ENCODE results near the gene KRTAP4-9.
"Not testable (repeated sequence)": the region's sequence is repeated elsewhere in the genome, so short reads cannot be mapped to it uniquely, and the experiment has no call there.

The KRTAP4-9 gene

DNA sequence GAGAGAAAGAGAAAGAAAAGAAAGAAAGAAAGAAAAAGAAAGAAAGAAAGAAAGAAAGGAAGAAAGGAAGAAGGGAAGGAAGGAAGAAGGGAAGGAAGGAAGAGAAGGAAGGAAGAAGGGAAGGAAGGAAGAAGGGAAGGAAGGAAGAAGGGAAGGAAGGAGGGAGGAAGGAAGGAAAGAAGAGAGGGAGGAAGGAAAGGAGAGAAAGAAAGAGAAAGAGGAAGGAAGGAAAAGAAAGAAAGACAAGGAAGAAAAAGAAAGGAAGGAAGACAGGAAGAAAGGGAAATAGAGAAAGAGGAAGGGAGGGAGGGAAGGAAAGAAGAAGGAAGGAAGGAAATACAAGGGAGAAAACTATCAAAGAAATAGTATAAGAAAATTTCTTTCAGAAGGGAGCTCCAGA, 28.4 kb upstream of the KRTAP4-9 start:
- Mint-ChIP-seq H3K4me1 (ENCODE audit: low read depth) (no peaks in the 10 kb centered on the region), H3K4me3 (no peak overlapping the region), H3K36me3 (no peaks in the 10 kb centered on the region), H3K9me3 (ENCODE audit: low read depth) (no peaks in the 10 kb centered on the region), H3K27ac (no peak overlapping the region), H3K27me3 (peaks cover 17% of the 10 kb centered on the region)

GRCh38 chr17:41082626-41083025, 22.6 kb upstream of the KRTAP4-9 start:
- peaks cover 8% of the 10 kb centered on the region for H3K27me3 Mint-ChIP-seq
- H3K27ac Mint-ChIP-seq, result no peak overlapping the region
- no peaks in the 10 kb centered on the region for H3K36me3 Mint-ChIP-seq
- no peak overlapping the region for H3K4me3 Mint-ChIP-seq
- peaks cover 5% of the 10 kb centered on the region for H3K9me3 Mint-ChIP-seq (ENCODE audit: low read depth)
- H3K4me1 Mint-ChIP-seq (ENCODE audit: low read depth), result no peaks in the 10 kb centered on the region

- H3K36me3 Mint-ChIP-seq; H3K4me1 Mint-ChIP-seq (ENCODE audit: low read depth); H3K27ac Mint-ChIP-seq; H3K9me3 Mint-ChIP-seq (ENCODE audit: low read depth); H3K27me3 Mint-ChIP-seq; H3K4me3 Mint-ChIP-seq: not testable (repeated sequence)
Measured at GRCh38 chr17:41083427-41083826, 21.8 kb upstream of the KRTAP4-9 start.

DNA sequence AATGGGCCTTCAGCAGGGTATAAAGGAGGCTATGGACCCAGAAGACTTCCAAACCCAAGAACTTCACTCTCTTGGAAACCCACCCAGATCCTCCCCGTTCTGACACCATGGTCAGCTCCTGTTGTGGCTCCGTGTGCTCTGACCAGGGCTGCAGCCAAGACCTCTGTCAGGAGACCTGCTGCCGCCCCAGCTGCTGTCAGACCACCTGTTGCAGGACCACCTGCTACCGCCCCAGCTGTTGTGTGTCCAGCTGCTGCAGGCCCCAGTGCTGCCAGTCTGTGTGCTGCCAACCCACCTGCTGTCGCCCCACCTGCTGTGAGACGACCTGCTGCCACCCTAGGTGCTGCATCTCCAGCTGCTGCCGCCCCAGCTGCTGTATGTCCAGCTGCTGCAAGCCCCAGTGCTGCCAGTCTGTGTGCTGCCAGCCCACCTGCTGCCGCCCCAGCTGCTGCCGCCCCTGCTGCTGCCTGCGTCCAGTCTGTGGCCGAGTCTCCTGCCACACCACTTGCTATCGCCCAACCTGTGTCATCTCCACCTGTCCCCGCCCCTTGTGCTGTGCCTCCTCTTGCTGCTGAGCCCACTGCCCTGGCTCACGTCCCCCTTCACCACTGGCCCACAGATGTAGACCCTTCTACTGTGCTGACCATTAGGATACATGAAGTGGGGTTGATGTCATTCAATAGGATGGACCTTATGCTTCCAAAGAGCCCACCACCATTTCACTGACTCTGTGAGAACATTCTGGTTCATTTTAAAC, 20.9 kb upstream of the KRTAP4-9 start, which contains the start of gene KRTAP4-7:
TSS of gene KRTAP4-7 (plus strand) at position 51 of the 757 bp plus-strand sequence. CDS start at position 108, 57 bp downstream.
- not testable (repeated sequence) for H3K27ac Mint-ChIP-seq, H3K4me3 Mint-ChIP-seq

DNA sequence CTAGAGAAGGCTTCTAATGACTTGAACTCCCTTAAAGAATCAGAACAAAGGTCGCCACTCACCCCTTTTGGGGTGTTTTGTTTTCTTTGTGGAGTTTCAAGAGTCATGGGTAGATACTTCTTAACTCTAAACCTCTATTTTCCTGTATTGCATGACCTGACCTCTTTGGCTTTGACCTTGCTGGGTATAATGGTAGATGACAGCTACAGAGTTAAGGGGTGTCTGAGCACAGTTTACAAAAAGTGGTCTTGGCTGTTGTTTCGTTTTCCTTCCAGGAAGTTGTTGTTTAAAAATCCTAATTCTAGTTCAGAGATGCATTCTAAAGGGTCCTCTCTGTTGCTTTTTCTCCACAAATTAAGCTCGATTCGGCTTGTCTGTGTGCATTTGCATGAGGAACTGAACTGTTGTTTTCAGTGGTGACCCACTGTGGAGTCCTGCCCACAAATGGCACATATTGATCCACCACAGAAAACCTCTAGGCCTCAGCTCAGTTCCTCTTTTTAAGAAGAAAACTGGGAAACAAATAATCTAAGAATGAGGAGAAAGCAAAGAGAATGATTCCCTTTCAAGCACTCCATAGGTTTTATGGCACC, 16.3 kb upstream of the KRTAP4-9 start:
- not testable (repeated sequence) for H3K27ac Mint-ChIP-seq; H3K4me3 Mint-ChIP-seq; H3K36me3 Mint-ChIP-seq; H3K4me1 Mint-ChIP-seq (ENCODE audit: low read depth); H3K27me3 Mint-ChIP-seq; H3K9me3 Mint-ChIP-seq (ENCODE audit: low read depth)

More for the DNA sequence above, 20.9 kb upstream of the KRTAP4-9 start, which contains the start of gene KRTAP4-7:
- H3K36me3 Mint-ChIP-seq; H3K4me1 Mint-ChIP-seq (ENCODE audit: low read depth); H3K27me3 Mint-ChIP-seq; H3K9me3 Mint-ChIP-seq (ENCODE audit: low read depth): not testable (repeated sequence)

GRCh38 chr17:41096055-41096454, 9.1 kb upstream of the KRTAP4-9 start:
- H3K27me3 Mint-ChIP-seq, result peaks cover 7% of the 10 kb centered on the region
- H3K4me1 Mint-ChIP-seq (ENCODE audit: low read depth), result peaks cover 9% of the 10 kb centered on the region
- H3K9me3 Mint-ChIP-seq (ENCODE audit: low read depth), result no peaks in the 10 kb centered on the region
- H3K4me3 Mint-ChIP-seq, result no peak overlapping the region
- peaks cover 2% of the 10 kb centered on the region for H3K36me3 Mint-ChIP-seq
- H3K27ac Mint-ChIP-seq, result no peak overlapping the region

DNA sequence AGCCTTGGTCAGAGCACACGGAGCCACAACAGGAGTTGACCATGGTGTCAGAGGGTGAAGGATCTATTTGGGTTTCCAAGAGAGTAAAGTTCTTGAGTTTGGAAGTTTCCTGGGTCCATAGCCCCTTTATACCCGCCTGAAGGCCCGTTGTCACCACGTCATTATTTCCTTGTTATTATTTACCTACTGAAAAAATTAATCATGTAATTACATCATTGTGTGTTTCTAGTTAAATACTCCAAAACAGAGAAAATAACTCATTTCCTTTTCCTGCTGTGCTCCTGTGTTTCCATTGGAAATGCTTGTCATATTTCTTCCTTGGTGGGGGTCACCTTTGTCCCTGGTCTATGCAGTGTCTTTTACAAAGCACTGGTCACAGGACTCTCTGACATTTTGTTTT, 7.1 kb upstream of the KRTAP4-9 start, which contains the start of gene KRTAP4-8:
TSS of gene KRTAP4-8 (minus strand) at position 101 of the 400 bp plus-strand sequence. CDS start at position 43, 58 bp downstream.
- Mint-ChIP-seq H3K4me3 (no peak within 1 kb of the TSS), H3K27ac (peak within 1 kb of the TSS; percentile 52), H3K27me3 (peaks cover 7% of the 10 kb centered on the region)

DNA sequence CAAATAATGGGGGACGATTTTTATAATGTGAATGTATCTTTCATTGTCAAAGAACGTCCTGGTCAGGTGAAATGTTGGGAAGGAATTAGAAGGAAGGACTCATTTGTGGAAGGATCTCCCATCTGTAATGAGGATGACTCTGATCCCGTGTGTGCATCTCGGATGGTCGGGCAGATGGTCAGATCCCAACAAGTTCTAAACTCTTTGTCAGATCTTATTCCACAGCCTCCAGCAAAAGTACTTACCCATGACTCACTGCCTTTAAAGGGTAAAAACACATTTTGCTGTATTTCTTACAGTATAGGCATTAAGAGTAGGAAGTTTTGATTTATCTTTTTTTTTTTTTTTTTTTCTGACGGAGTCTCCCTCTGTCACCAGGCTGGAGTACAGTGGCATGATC, 6.7 kb upstream of the KRTAP4-9 start:
- Mint-ChIP-seq H3K27ac (no peak overlapping the region), H3K4me3 (no peak overlapping the region), H3K36me3 (no peaks in the 10 kb centered on the region), H3K27me3 (peaks cover 7% of the 10 kb centered on the region), H3K9me3 (ENCODE audit: low read depth) (no peaks in the 10 kb centered on the region), H3K4me1 (ENCODE audit: low read depth) (peaks cover 9% of the 10 kb centered on the region)

More for the DNA sequence above, 7.1 kb upstream of the KRTAP4-9 start, which contains the start of gene KRTAP4-8:
- H3K36me3 Mint-ChIP-seq, result peaks cover 1% of the 10 kb centered on the region
- H3K4me1 Mint-ChIP-seq (ENCODE audit: low read depth), result peaks cover 9% of the 10 kb centered on the region
- no peaks in the 10 kb centered on the region for H3K9me3 Mint-ChIP-seq (ENCODE audit: low read depth)

- not testable (repeated sequence) for H3K4me1 Mint-ChIP-seq (ENCODE audit: low read depth); H3K9me3 Mint-ChIP-seq (ENCODE audit: low read depth); H3K4me3 Mint-ChIP-seq; H3K27ac Mint-ChIP-seq; H3K36me3 Mint-ChIP-seq; H3K27me3 Mint-ChIP-seq
Measured at GRCh38 chr17:41099682-41100480, 5.3 kb upstream of the KRTAP4-9 start.

DNA sequence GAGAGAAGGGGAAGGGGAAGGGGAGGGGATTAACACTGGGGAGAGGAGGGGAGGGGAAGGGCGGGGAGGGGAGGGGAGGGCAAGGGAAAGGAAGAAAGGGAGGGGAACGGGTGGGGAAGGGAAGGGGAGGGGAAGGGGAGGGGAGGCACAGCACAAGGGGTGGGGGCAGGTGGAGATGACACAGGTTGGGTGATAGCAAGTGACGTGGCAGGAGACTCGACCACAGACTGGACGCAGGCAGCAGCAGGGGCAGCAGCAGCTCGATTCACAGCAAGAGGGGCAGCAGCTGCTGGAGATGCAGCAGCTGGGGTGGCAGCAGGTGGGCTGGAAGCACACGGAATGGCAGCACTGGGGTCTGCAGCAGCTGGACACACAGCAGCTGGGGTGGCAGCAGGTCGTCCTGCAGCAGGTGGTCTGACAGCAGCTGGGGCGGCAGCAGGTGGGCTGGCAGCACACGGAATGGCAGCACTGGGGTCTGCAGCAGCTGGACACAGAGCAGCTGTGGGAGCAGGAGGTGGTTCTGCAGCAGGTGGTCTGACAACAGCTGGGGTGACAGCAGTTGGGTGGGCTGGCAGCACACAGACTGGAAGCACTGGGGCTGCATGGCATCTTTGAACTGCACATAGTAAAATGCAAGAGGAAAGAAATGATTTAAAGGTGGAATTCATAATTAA, 3.5 kb upstream of the KRTAP4-9 start, which contains the start of gene KRTAP4-16:
TSS of gene KRTAP4-16 (minus strand) at position 624 of the 674 bp plus-strand sequence. CDS start at position 624, 0 bp downstream.
- H3K27ac Mint-ChIP-seq, result no peak within 1 kb of the TSS

DNA sequence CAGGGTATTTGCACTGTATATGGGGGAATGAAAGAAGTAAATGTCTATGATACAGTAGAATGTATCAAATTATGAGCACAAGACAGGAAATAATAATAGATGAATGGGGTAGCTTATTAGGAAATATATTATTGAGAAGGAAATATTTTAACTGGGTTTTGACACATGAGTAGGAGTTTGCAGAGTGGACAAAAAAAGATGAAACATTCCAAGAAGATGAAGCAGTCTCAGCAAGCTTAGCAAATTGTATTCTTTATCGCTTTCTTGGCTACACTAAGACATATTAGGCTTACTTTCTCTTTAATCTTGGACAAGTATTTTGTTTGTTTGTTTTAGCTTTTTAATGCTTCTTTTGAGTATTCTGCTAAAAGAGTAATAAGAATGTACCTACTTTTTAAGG, 1.3 kb upstream of the KRTAP4-9 start:
- H3K27me3 Mint-ChIP-seq, result peaks cover 4% of the 10 kb centered on the region
- no peak overlapping the region for H3K4me3 Mint-ChIP-seq
- no peaks in the 10 kb centered on the region for H3K9me3 Mint-ChIP-seq (ENCODE audit: low read depth)
- no peaks in the 10 kb centered on the region for H3K36me3 Mint-ChIP-seq
- H3K27ac Mint-ChIP-seq, result no peak overlapping the region
- peaks cover 19% of the 10 kb centered on the region for H3K4me1 Mint-ChIP-seq (ENCODE audit: low read depth)

More for the DNA sequence above, 3.5 kb upstream of the KRTAP4-9 start, which contains the start of gene KRTAP4-16:
- Mint-ChIP-seq H3K27me3 (peaks cover 8% of the 10 kb centered on the region), H3K4me1 (ENCODE audit: low read depth) (peaks cover 9% of the 10 kb centered on the region), H3K4me3 (no peak within 1 kb of the TSS), H3K9me3 (ENCODE audit: low read depth) (no peaks in the 10 kb centered on the region), H3K36me3 (no peaks in the 10 kb centered on the region)

GRCh38 chr17:41104386-41105038, 677 bp upstream of the KRTAP4-9 start:
- not testable (repeated sequence) for H3K4me3 Mint-ChIP-seq; H3K27ac Mint-ChIP-seq; H3K9me3 Mint-ChIP-seq (ENCODE audit: low read depth); H3K27me3 Mint-ChIP-seq; H3K36me3 Mint-ChIP-seq
- peaks cover 21% of the 10 kb centered on the region for H3K4me1 Mint-ChIP-seq (ENCODE audit: low read depth)

DNA sequence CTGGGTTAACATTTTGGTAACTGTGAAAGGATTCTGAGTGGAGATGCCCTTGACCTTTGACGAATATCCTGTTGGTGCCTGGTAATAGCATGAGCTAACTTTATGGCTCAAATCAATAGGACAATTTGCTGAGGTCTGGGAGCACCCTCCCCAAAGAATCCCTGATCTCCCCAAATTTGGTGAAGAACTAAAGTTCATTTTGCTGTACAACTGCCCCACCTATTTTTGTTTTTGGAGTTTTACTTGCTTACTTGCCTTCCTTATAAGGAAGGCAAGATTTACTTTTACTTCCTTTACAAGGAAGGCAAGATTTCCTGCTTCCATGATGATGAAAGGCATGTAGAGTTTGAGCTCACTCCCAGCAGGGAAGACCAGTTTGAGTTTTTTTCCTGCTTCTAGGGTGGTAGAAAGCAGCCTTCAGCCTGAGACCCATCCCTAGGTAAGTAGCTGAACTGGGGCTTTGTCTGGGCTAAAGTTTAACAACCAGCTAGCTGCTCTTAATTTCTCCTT, 2.8 kb downstream of the KRTAP4-9 start:
- H3K9me3 Mint-ChIP-seq (ENCODE audit: low read depth), result no peaks in the 10 kb centered on the region
- no peak overlapping the region for H3K4me3 Mint-ChIP-seq
- H3K36me3 Mint-ChIP-seq, result peaks cover 4% of the 10 kb centered on the region
- H3K27me3 Mint-ChIP-seq, result peaks cover 4% of the 10 kb centered on the region
- peaks cover 13% of the 10 kb centered on the region for H3K4me1 Mint-ChIP-seq (ENCODE audit: low read depth)
- H3K27ac Mint-ChIP-seq, result no peak overlapping the region

Measured in activated naive CD8-positive, alpha-beta T cell (primary cell).